Esophagus squamous epithelium (tissue), 4 donors: ENCODE measurements around the gene RASGEF1C.
A peak's percentile ranks its signal among the peaks of the same experiment; 100 is the strongest.

ENCODE experiments used
- CTCF ChIP-seq, 6 experiments: fragments of 450-650 bp in 4 of 6; fragments of 200-600 bp in 2 of 6; sonication (generic) in 2 of 6; IDR thresholded peaks; one replicate each; pipeline ENCODE4 v1.5.1; 2016 to 2019; ENCODE audit warnings: antibody characterized with exemption in 6 of 6, mild to moderate bottlenecking in 4 of 6, moderate library complexity in 4 of 6
- POLR2A ChIP-seq, 4 donors: fragments of 450-650 bp; IDR thresholded peaks; one replicate each; pipeline ENCODE4 v1.6.1; 2017; ENCODE audit warnings: antibody characterized with exemption in 4 of 4, mild to moderate bottlenecking in 4 of 4, moderate library complexity in 3 of 4

- TF ChIP-seq CTCF (IDR thresholded peaks at IDR 0.05) (peak in 3 of 6 experiments; percentile 14 to 27 (median 24)), POLR2A (IDR thresholded peaks at IDR 0.05) (no peak)
Measured at GRCh38 chr5:180090769-180091546, 118.1 kb downstream of the RASGEF1C start.
